Adipocyte (in vitro differentiated cells): ENCODE data around the gene OR13C8.
A peak's percentile ranks its signal among the peaks of the same experiment; 100 is the strongest.
"Not testable (repeated sequence)": the region's sequence is repeated elsewhere in the genome, so short reads cannot be mapped to it uniquely, and the experiment has no call there.

ENCODE experiments used
- DNase-seq: peaks from one replicate; pipeline ENCODE4 v3.0.0-alpha.2; 2015; ENCODE audit warnings: low read depth
- H3K27me3 ChIP-seq: replicated peaks from 2 replicates; pipeline ENCODE4 v1.7.0; 2013; ENCODE audit warnings: mild to moderate bottlenecking, low read length, moderate library complexity; ENCODE audit not compliant: control insufficient read depth, insufficient read depth
- H3K36me3 ChIP-seq: 2 replicates; pipeline ENCODE4 v1.7.0; 2013; ENCODE audit warnings: low read length, mild to moderate bottlenecking, moderate library complexity; ENCODE audit not compliant: control insufficient read depth, insufficient read depth, severe bottlenecking
- H3K4me1 ChIP-seq: 2 replicates; pipeline ENCODE4 v1.7.0; 2013; ENCODE audit warnings: mild to moderate bottlenecking, low read length, moderate library complexity; ENCODE audit not compliant: control insufficient read depth, insufficient read depth
- H3K4me3 ChIP-seq: 2 replicates; pipeline ENCODE4 v1.7.0; 2013; ENCODE audit warnings: mild to moderate bottlenecking, low read length, moderate library complexity
- H3K9ac ChIP-seq: 2 replicates; pipeline ENCODE4 v1.7.0; 2013; ENCODE audit warnings: mild to moderate bottlenecking, low read length, moderate library complexity
- H3K9me3 ChIP-seq: 2 replicates; pipeline ENCODE4 v1.7.0; 2013; ENCODE audit warnings: mild to moderate bottlenecking, low read length, moderate library complexity; ENCODE audit not compliant: control insufficient read depth

The OR13C8 gene, protein sequence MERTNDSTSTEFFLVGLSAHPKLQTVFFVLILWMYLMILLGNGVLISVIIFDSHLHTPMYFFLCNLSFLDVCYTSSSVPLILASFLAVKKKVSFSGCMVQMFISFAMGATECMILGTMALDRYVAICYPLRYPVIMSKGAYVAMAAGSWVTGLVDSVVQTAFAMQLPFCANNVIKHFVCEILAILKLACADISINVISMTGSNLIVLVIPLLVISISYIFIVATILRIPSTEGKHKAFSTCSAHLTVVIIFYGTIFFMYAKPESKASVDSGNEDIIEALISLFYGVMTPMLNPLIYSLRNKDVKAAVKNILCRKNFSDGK

DNA sequence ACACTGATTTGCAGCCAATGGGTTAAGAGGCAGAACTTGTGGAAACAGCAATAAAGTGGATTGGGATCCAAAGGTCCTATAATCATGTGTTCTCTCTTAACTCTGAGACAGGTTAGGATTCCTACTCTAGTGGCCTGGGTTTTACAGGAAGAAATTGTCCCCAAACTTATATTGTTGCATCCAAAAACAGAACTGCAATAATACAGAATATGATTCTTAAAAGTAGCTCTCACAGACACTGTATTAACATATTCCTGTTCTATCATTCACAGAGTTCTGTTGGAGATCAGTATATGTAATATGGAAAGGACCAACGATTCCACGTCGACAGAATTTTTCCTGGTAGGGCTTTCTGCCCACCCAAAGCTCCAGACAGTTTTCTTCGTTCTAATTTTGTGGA, at the start of gene OR13C8:
OR13C8 (plus strand) TSS at position 301 of the 400 bp plus-strand sequence; CDS start at position 301, 0 bp downstream.
- Histone ChIP-seq H3K9me3 (peaks cover 17% of the 10 kb centered on the region), H3K4me3 (no peak within 1 kb of the TSS), H3K9ac (no peak within 1 kb of the TSS), H3K36me3 (no peaks in the 10 kb centered on the region), H3K27me3 (no peaks in the 10 kb centered on the region), H3K4me1 (no peaks in the 10 kb centered on the region)
- DNase-seq, result no peak

DNA sequence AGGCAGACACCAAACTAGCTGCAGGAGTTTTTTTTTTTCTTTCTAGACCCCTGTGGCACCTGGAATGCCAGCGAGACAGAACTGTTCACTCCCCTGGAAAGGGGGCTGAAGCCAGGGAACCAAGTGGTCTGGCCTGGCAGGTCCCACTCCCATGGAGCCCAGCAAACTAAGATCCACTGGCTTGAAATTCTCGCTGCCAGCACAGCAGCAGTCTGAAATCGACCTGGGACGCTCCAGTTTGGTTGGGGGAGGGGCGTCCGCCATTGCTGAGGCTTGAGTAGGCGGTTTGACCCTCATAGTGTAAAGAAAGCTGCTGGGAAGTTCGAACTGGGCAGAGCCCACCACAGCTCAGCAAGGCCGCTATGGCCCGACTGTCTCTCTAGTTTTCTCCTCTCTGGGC, 48.7 kb upstream of the OR13C8 start:
- not testable (repeated sequence) for H3K4me1 ChIP-seq, H3K36me3 ChIP-seq, DNase-seq, H3K27me3 ChIP-seq, H3K9ac ChIP-seq, H3K9me3 ChIP-seq, H3K4me3 ChIP-seq

DNA sequence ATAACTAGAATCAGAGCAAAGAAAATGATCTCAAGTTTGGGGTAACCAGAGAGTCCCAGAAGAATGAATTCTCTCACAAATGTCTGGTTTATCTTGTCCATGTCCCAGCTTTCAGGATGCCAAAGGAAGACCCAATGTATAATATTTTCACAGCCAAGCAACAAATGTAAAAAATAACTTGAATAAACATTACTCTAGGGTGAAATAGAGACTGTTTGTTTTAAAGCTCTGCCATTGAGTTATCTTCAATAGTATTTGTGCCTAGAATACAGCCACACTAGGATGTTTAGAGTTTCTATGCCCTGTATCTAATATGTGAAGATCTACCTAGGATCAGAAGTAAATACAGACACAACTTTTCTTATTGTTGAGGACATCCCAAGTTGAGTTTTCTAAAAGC, 41.9 kb upstream of the OR13C8 start, which contains the start of gene OR13C4:
OR13C4 (minus strand) TSS at position 101 of the 400 bp plus-strand sequence; CDS start at position 101, 0 bp downstream.
- no peak for DNase-seq
- Histone ChIP-seq H3K9me3 (no peaks in the 10 kb centered on the region), H3K27me3 (no peaks in the 10 kb centered on the region), H3K4me1 (peaks cover 4% of the 10 kb centered on the region), H3K9ac (no peak within 1 kb of the TSS), H3K4me3 (no peak within 1 kb of the TSS), H3K36me3 (no peaks in the 10 kb centered on the region)

DNA sequence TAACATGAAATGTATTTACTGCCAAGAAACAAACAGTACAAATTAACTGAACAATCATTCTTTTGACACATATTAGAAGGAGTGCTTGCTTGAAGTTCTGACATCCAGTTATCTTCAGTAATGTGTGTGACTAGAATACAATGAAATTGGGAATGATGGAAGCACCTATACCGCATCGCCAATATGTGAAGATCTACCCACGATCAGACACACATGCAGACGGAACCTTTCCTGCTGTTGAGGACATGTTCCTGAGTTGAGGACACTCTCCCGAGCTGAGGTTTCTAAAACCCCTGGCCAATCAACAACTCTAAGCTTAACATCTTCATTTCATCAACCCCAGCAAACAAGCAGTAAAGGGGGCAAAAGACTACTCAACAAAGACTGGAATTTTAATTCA, 32.2 kb upstream of the OR13C8 start, which contains the start of gene OR13C3:
OR13C3 (minus strand) TSS at position 101 of the 400 bp plus-strand sequence. CDS start 133 bp downstream, outside the sequence.
- no peak for DNase-seq
- no peak within 1 kb of the TSS for H3K4me3 ChIP-seq
- H3K4me1 ChIP-seq, result peaks cover 8% of the 10 kb centered on the region
- no peaks in the 10 kb centered on the region for H3K27me3 ChIP-seq
- H3K9ac ChIP-seq, result no peak within 1 kb of the TSS
- H3K9me3 ChIP-seq, result no peaks in the 10 kb centered on the region
- H3K36me3 ChIP-seq, result no peaks in the 10 kb centered on the region

DNA sequence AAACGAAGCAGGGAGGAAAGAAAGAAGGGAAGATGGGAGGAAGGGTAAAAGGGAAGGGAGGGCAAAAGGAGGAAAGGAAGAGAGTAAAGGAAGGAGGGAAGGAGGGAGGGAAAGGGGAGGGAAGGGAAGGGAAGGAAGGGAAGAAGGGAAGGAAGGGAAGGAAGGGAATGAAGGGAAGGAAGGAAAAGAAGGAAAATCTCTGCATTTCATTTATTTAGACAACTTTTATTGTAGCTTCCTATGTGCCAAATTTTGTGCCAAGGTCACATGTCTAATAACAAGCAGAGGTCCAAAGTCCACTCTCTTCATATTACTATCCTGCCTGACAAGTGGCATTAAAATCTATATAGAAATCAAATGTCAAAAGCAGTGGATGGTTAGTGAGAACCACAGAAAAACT, 29.7 kb upstream of the OR13C8 start:
- Histone ChIP-seq H3K36me3 (no peaks in the 10 kb centered on the region), H3K9ac (no peak overlapping the region), H3K4me3 (no peak overlapping the region), H3K27me3 (no peaks in the 10 kb centered on the region), H3K9me3 (no peaks in the 10 kb centered on the region), H3K4me1 (no peaks in the 10 kb centered on the region)
- no peak for DNase-seq

DNA sequence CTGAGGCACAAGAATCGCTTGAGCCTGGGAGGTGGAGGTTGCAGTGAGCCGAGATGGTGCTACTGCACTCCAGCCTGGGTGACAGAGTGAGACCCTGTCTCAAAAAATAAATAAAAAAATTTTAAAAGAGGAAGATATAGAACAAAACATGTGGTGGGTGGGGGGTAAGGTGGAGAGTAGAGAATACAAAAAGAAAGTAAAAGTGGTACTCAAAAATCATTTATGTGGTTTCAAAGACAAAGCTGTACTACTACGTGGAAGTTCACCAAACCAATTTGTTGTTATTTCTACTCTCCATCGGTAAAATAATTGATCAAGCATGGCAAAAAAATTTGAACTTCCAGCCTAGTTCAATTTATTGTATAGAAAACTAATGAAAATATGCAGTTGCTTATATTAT, 24.3 kb upstream of the OR13C8 start:
- no peak for DNase-seq
- H3K4me1 ChIP-seq, result no peaks in the 10 kb centered on the region
- H3K4me3 ChIP-seq, result no peak overlapping the region
- H3K27me3 ChIP-seq, result no peaks in the 10 kb centered on the region
- no peaks in the 10 kb centered on the region for H3K9me3 ChIP-seq
- H3K36me3 ChIP-seq, result no peaks in the 10 kb centered on the region
- H3K9ac ChIP-seq, result no peak overlapping the region

DNA sequence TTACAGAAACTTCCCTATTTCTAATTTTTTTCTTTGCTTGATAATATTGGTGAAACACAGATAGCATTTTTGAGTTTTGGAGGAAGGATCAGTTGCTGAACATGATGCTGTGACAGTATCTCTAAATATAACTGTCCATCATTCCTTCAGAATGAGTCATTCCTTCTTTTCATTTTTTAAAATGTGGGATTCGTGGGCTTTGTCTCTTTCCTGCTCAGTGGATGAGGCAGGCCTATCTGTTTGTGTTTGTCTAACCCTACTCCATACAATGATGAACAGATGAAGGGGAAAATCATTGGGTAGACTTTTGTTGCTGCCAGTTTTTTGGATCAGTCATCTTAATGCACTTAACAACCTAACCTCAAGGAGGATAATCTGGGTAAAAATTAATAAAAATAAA, 15.7 kb upstream of the OR13C8 start:
- no peak overlapping the region for H3K4me3 ChIP-seq
- H3K9ac ChIP-seq, result no peak overlapping the region
- H3K4me1 ChIP-seq, result peaks cover 8% of the 10 kb centered on the region
- H3K9me3 ChIP-seq, result no peaks in the 10 kb centered on the region
- H3K36me3 ChIP-seq, result no peaks in the 10 kb centered on the region
- H3K27me3 ChIP-seq, result no peaks in the 10 kb centered on the region
- DNase-seq, result peak; percentile 19

DNA sequence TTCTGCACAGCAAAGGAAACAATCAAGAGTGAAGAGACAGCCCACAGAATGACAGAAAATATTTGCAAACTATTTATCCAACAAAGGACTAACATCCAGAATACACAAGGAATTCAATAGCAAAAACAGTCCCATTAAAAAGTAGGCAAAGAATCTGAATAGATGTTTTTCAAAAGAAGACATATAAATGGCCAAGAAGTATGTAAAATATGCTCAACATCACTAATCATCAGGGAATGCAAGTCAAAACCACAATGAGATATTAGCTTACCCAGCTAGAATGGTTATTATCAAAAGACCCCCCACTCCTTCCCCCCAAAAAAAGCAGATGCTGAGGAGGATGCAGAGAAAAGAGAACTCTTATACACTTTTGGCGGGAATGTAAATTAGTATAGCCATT, 13.4 kb upstream of the OR13C8 start:
- Histone ChIP-seq H3K9ac (no peak overlapping the region), H3K4me3 (no peak overlapping the region), H3K4me1 (peaks cover 8% of the 10 kb centered on the region), H3K9me3 (no peaks in the 10 kb centered on the region), H3K36me3 (no peaks in the 10 kb centered on the region), H3K27me3 (no peaks in the 10 kb centered on the region)
- no peak for DNase-seq

DNA sequence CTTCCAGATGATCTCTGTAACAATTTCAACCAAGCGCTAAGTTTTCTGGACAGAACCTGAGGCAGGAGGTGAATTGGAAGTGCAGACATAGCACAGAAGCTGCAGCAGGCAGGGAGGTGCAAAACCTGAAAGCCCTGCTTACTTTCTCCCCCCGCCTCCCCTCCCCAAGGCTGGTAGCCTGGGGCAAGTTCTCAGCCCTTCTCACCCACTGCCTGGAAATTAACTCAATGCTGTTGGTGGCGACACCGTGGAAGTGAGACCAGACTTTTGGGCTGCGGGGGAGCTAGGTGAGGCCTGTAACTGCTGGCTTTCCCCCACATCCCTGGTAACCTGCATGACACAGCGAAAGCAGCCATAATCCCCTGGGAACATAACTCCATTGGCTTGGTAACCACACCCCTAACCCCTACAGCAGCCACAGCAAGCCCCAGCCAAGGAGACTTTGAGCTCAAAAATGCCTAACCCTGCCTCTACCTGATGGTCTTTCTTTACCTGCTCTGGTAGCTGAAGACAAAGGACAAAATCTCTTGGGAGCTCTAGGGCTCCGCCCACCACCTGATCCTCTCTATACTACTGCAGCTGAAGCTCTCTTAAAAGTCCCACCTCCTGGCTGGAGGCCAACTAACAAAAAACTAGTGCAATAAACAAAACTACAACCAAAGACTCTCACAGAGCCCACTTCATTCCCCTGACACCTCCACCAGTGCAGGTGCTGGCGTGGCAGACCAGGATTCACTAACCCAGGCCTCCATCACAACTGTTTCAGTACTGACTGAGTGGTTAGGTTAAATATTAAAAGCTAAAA, 11.9 kb upstream of the OR13C8 start:
- no peak for DNase-seq
- H3K4me3 ChIP-seq, result no peak overlapping the region
- no peaks in the 10 kb centered on the region for H3K9me3 ChIP-seq
- H3K9ac ChIP-seq, result no peak overlapping the region
- no peaks in the 10 kb centered on the region for H3K36me3 ChIP-seq
- no peaks in the 10 kb centered on the region for H3K27me3 ChIP-seq
- H3K4me1 ChIP-seq, result peaks cover 8% of the 10 kb centered on the region

DNA sequence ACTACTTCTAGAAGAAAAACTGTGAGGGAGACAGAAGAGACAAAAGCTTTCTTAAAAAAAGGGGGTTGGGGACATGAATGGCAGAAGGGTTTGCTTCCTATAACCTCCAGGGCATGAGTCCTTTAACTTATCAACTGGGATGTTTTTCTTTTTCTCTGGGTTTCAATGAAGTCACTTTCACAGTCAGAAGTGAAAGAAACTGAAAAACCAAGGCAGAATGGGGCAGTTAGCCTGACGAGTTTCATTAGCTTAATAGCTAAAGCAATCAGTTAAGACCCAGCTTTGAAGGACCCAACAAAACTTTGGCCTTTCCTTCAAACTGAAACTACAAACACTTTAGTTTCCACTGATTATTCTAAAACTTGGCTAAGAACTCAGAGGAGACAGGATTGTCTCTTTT, 4.6 kb upstream of the OR13C8 start:
- H3K4me3 ChIP-seq, result no peak overlapping the region
- no peaks in the 10 kb centered on the region for H3K27me3 ChIP-seq
- no peaks in the 10 kb centered on the region for H3K9me3 ChIP-seq
- no peaks in the 10 kb centered on the region for H3K4me1 ChIP-seq
- H3K9ac ChIP-seq, result no peak overlapping the region
- no peak for DNase-seq
- no peaks in the 10 kb centered on the region for H3K36me3 ChIP-seq

DNA sequence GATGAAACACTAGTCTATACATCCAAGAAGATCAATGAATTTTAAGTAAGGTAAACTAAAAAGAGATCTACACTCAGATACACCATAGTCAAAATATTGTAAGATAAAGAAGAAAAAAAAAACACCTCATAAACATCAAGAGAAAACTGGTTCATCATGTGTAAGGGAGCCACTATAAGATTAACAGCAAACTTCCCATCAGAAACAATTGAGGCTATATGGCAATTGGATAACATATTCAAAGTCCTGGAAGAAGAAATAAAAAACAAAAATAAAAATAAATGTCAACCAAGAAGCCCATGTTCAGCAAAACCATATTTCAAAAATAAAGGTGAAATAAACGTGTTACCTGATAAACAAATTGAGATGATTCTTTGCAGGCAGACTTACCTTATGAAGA, 3.6 kb downstream of the OR13C8 start:
- H3K9me3 ChIP-seq, result peaks cover 17% of the 10 kb centered on the region
- H3K4me1 ChIP-seq, result no peaks in the 10 kb centered on the region

More for the DNA sequence above, 3.6 kb downstream of the OR13C8 start:
- no peaks in the 10 kb centered on the region for H3K27me3 ChIP-seq
- no peaks in the 10 kb centered on the region for H3K36me3 ChIP-seq
- H3K4me3 ChIP-seq, result no peak overlapping the region
- H3K9ac ChIP-seq, result no peak overlapping the region
- DNase-seq, result no peak
